Myocyte (in vitro differentiated cells): ENCODE results near the gene RAB22A. TPM values are rescaled to one million over a fixed set of nuclear protein-coding genes. Genes with fewer than 3 reads are reported as not detected.

ENCODE experiments used
- DNase-seq: peaks from one replicate; pipeline ENCODE4 v3.0.0-alpha.2; 2012; ENCODE audit warnings: low read depth
- polyA plus RNA-seq: library from polyadenylated mRNA; unstranded; fragments of >200 nt; gene quantifications from one replicate; pipeline ENCODE4 v1.2.1, GENCODE V29; 2012; ENCODE audit warnings: missing spikeins
- total RNA-seq: library from RNA; depleted of rRNA; stranded (reverse); fragments of >200 nt; gene quantifications from 2 replicates; pipeline ENCODE4 v1.2.3, GENCODE V29; 2014

Gene RAB22A, protein sequence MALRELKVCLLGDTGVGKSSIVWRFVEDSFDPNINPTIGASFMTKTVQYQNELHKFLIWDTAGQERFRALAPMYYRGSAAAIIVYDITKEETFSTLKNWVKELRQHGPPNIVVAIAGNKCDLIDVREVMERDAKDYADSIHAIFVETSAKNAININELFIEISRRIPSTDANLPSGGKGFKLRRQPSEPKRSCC
- 17.1 and 18.2 TPM in 2 replicates for total RNA-seq
- polyA plus RNA-seq, result 10.4 TPM

DNA sequence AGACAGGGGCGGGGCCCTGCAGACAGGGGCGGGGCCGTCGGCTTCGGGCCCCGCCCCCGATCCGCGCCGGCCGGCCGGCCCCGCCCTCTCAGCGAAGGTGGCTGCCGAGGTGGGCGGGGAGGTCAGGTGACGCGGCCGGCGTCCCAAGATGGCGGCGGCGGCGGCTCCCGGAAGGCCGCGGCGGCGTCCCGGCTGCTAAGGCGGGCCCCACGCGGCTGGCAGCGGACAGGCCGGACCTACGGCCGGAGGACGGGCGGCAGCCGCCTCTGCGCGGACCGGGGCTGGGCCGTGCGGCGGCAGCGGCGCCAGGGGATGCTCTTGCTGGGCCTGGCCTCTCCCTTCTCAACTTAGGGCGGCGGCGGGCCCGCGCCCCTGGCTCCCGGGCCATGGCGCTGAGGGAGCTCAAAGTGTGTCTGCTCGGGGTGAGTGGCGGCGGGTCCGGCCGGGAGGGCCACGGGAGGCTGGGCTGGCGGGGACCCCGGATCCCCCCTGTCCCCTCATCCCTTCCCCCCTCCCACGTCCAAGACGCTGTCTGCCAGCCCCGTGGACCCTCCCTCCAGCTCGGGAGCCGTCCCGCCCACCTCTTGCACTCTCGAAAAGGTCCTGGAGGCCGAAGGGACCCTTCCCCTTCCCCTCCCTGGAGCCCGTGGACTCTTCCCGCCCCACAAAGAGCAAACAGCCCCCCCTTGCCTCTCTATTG, at the start of gene RAB22A:
Gene RAB22A (plus strand): TSS at position 125 of the 700 bp plus-strand sequence. CDS start 262 bp downstream, at position 387.
- DNase-seq, result peak; percentile 77

DNA sequence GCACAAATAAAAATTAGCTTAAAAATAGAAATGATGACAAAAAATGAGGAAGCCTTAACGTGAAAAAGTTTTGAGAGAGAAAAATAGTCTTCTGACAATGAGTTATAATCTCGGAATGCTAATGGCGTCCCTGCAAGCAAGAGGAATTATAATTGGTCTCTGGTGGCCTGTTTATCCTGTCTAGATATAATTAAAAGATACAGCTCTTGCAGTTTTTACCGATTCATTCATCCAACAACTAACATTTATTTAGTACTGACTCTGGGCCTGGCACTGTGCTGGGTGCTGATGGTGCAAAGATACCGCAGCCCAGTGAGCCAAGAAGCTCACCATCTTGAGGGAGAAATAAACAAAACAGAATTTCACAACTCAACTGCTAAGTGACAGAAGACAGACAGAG, 49.5 kb upstream of the RAB22A start:
- no peak for DNase-seq

DNA sequence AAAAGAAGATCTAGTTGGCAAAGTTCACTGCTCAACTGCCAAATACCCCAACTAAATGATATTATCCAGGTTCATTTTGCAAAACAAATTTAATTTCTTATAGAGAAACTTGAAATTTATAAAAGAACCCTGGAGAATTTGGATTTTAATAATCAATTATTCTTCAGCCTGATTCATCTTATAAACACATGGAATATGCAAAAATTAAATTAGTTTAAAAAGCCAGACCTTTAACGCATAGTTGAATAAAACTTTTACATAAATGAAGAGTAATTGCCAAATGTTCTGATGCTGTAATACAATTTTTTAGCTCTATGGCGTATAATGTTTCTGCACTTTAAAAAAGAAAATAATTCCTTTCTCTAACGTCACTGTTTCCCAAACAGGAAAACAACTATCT, 47.9 kb upstream of the RAB22A start:
- DNase-seq, result no peak

DNA sequence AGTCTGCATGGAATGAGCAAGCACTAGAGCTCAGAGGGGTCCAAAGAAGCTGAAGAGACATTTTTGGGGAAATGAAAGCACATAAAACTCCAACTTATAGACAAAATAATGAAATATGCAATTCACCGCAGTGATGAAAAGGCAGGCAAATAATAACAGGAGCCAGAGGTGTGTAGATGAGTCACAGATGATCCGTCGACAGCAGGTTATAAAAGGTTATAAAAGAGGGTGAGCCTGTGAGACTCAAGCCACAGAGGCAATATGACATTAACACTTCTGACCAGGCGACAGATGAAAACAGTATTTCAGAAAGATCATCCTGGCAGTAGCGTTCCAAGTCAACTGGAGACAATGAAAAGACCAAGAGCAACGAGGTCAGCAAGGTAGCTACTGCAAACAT, 45.2 kb upstream of the RAB22A start:
- no peak for DNase-seq

DNA sequence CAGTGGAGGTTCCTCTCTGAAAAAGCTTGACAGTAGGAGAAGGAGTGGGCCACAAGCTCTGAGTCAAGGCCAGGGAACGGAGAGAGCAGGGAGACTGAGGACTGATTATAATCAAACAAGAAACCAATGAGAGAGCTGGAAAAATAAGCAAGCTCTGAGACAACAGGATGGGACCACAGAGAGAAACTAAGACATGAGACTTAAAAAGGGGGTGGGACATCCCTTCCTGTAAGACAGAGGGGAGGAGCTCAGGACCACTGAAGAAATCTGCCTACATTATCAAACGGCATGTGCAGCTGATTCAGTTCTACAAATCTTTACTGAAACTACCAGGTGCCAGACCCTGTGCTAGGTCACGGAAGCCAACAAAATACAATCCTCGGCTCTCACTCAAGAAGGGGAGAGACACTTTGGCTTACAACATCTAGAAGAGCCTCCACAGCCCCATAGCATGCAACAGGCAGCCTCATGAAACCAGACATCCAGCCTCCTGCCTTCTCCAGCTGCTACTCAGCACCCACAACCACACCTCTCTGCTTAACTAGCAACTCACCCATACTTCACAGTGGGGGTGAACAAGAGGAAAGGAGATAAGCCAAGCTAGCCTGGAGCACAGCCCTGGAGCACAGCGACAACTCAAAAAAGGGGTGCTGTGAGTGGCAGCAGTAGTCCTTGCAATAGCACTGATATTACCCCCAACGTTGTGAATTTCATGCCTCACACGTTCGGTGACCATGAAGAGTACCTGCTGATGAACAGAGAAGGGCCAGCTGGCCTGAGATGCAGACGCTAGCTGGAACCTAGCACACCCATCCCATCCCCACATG, 41.9 kb upstream of the RAB22A start:
- DNase-seq, result peak; percentile 29

DNA sequence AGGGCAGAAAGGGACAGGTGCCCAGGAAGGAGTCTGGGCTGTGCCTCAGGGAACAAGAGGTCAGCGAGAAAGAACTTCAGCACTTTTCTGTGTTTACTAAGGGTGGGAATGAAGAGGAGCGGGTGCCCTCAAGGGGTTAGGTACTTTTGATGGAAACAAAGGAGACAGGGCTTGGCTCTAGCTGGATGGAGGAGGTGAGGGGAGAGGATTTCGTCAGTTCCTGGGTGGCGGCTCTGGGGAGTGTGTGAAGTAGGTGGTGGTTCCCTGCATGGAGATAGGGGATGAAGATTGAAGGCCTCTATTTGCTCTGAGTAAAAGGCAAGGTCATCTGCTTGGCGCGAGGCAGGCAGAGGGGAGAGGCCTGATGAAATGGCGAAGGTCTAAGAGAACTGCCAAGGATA, 41.1 kb upstream of the RAB22A start:
- no peak for DNase-seq

DNA sequence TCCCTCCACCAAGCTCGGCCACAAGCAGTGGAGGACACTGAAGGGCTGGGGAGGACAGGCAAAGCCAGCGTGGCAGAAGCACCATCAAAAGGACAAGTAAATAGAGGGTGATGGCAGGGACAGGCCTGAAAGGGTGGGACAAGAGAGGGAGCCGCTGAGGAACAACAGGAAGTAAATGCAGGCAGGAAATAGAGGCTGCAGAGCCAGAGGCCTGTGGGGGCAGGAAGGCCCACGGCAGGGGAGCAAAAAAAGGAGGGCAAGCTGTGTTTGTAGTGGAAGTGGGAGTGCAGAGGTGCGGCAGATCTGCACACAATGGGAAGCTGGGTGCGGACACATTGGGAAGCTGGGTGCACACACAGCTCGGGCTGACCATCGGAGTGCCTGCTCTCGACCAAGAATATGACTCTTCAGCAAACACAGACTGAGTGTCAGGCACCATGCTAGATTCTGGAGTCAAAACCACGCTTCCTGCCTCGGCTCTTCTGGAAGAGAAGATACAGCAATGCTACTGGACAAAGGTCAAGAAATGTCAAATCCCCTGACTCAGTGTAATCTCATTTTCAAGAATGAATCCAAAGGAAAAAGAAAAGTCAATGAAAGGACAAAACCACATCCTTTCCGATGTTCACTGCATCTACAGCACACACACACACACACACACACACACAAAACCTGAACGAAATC, 40.4 kb upstream of the RAB22A start:
- DNase-seq, result peak; percentile 2

DNA sequence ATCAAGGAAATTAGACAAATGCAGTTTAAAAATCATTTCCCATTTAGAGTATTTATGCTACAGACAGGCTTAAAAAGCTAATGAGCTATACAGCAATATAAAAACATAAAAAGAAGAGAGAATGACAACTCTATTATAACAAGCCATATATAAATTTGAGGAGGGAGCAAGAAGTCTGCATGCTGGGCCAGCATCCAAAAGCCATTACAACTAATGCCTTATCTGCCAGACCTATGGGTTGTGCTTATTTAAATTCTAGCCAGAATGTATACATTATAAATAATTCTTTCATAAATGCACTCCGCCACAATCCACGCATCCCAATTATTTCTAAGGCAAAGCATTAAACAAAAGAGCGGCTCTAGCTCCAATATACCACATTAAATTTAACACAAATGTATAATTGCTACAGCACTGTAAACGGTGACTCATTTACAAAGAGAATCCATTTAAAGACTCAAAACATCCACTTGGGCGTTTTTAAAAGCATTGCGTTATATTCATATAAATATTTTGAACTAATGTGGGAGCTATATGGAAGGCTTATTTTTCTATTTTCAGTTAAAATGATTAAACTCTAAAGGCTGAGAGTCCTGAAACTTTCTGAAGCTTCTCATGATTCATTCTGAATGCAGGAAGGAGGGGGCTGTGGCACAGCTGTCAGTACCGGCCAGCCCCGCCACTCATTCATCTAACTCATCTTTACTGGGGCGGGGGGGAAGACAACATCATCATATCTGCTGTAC, 37.7 kb upstream of the RAB22A start:
- DNase-seq, result peak; percentile 40

DNA sequence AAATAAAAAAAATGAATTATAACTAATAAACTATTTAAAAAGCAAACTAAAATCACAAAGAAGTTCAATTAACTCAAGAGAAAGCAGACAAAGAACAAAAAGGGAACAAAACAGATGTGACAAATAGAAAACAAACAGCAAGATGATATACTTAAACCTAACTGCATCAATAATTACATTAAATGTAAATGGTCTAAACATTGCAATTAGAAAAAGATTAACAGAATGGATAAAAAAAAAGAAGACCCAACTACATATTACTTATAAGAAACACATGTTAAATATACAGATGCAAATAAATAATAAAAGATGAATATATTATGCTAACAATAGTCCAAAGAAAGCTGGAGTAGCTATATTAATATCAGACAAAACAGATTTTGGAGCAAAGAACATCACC, 35.1 kb upstream of the RAB22A start:
- DNase-seq, result no peak

DNA sequence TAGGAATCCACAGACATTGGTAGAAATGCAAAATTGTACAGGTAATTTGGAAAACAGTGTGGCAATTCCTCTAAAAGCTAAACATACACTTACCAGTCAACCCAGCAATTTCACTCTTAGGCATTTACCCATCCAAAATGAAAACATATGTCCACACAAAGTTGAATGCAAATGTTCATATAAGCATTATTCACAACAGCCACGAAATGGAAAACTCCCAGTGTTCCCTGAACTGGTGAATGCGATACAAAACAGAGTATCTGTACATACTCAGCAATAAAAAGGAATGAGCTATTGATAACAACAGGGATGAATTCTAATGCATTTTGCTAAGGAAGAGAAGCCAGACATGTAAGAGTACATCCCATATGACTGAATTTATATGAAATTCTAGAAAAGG, 32.4 kb upstream of the RAB22A start:
- DNase-seq, result no peak

DNA sequence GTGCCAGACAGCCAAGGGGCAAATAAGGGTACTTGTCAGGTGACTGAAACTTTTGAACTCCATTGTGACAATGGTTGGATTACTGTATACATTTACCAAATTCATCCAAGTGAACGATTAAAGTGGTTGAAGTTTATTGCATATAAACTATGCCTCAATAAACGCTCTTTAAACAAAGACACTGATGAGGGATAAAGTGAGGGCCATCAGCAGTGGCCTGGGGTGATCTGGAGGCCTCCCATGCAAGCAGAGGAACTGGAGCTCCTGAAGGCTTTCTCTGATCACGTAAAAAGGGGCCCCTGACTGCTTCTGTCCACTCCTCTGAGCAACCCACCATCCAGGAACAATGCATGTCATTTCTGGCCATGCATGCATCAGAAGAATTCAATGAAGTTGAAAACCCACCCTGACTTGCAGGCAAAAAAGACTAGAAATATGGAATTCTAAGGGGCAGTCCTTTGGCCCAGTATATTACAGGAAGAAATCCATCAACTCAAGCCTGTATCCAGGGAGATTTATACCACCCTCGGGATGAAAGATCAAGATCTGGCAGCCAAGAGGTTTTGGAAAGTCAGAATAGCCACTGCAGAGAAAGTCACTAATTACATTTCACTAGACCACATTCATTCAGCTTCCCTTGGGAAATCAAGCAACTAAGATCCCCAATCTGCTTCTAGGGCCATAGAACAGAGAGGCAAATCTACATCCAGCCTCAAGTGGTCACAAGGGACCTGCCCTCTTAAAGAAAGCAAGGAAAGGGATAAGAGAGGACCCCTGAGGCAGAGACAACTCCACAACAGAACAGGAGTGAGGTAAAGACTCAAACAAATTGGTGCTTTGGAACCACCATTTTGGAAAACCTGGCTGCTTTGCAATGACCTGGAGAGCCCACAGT, 31.7 kb upstream of the RAB22A start:
- no peak for DNase-seq

DNA sequence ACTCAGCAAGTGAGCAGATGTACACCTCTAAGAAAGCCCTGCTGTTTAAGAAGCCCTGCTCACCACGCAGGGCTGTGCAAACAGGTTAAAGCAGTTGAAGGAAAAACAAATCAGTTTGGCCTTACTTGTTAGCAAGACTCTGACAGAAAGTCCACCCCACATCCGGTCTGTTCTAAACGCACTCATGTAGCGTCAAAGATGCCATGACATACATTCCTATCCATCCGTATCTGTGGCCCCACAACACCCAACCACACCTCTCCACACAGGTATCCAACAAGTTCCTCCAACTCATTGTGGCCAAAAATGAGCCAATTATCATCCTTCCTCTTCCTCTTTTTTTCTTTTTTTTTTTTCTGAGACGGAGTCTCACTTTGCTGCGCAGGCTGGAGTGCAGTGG, 22.8 kb upstream of the RAB22A start:
- DNase-seq, result no peak

DNA sequence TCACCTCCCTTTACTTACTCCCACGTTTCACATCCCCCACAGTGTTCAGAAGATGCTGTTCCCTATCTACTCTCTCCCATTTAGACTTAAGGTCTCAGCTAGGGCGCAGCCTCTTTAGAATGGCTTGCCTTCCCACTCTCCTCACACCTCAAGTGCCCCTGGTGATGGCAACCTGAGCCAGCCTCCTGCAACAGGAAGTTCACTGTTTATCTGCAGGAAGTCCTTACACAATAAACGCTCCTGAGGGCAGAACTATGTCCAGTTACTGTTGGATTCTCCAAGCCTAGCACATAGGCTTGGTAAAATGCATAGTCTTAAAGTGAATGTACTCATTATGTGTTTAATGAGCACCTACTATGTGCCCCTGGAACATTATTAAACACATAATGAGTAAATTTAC, 21.9 kb upstream of the RAB22A start:
- DNase-seq, result no peak

DNA sequence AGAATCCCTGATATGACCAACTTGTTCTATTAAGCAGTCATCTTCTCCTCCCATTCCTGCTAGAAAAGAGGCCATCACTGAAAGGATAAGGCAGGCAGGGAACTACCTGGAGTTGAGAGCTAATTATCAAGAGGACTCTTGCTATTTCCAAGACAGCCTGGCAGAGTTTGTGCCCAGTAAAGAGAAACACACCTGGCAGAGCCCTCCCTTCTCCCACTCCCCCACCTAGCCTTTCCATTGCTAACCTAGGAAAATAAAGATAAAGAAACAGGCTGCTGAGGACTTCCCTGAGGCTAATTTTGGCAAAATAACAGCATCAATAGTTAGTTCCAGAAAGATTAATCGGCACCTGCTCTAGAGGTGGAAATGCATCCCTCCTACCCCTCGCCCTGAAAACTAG, 20.4 kb upstream of the RAB22A start:
- DNase-seq, result no peak

DNA sequence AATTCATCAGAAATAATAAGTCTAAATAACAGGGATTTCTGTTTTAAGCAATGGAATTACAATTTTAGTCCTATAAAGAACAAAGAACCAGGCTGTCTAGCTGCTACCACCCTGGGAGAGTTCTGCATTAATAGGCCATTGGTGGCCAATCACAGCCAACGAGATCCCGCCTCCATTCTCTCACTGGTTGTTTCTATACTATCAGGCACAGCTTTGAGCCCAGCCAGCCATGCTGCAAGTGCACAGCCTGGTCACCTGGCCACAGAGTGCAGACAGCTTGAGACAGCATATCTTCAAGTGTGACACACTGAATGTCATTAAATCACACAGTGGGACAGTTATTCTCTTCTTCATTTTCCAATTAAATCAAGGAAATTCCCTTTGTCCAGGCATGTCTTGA, 16.1 kb upstream of the RAB22A start:
- no peak for DNase-seq

DNA sequence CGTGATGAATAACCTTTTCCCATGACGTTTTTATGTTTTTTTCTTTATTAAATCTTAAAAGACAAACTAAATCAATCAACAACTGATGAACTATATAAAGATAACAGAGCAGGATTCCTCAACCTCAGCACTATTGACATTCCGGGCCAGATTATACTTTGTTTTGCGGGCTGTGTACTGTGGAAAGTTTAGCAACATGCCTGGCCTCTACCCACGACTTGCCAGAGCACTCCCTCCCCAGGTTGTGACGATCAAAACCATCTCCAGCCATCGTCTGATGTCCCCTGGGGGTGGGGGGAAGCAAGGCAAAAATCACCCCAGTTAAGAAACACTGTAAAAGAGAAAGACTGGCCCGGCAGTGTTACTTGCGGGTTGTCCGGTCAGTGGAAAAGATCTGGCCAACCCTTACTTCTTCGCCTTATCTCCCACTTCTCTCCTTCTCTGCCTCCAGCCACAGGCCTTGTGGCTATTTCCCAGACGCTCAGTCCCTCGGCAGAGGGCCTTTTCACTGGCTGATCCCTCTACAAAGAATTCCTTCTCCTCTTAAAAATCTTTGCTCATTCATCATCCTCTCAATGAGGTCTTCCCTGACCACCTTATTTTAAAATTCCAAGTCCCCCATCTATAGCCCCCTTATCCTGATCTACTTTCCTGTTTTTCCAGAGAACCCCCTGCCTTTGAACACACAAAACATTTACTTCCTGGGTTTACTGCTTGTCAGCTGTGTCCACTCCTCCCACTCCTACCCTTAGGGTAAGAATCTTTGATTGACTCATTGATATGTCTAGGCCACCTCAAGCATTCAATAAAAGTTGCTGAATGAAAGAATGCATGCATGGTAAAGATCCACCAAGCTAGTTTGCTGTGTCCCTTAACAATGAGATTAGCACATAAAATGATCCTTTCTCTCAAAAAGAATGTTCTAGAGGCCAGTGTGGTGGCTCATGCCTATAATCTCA, 14.7 kb upstream of the RAB22A start:
- DNase-seq, result no peak

DNA sequence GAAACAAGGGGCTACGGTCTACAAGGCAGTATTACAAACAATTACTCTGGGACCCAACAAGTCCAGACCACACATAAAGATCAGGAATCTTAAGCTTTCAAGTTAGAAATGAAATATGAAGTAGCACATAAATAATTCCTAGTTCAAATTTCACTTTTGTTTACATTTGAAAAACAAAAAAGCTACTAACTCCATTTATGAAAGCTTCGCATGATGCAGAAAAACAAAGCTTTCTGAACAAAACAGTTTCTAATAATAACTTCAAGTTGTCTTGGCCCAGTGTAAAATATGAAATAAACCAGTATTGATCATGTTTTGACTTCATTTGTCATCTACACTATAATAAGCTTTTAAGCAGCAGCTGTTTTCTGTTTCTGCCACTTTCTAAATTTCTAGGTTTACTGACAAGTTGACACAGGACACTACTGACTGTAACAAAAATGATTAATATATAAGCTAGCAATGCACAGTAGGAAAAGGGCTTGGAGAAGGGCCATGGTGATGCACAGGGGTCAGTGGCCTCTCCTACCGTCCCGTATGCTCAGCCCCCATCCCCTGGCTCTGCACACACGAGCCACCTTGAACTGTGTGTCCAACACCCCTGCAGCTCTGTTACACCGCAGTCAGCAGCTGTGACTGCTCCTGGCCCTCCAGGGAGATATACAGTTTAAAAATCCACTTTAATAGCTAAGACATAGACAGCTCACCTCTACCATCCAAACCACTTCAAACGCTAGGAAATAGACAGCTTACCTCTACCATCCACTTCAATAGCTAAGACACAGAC, 13.3 kb upstream of the RAB22A start:
- DNase-seq, result no peak

DNA sequence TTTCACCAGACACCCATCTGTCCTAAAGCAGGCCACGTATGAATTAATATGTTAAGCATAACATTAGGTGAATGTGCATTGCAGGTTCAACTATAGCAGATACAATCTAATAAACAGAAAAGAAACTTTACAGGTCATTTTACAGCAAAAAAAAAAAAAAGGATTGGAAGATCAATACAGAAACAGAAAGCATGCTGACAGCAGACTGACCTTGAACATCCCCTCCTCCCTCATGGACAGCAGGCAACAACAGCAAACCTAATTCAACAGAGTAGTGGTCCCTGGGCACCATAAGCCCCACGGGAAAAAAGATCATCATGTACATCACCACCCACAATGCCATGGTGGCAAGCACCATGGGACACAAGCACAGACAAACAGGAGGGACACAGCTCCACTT, 12.1 kb upstream of the RAB22A start:
- no peak for DNase-seq
